Stomach (tissue), 9 donors: ENCODE results near the gene SPINDOC. TPM values are rescaled to one million over a fixed set of nuclear protein-coding genes. Genes with fewer than 3 reads are reported as not detected.

ENCODE experiments used
- DNase-seq, 2 donors: peaks; one replicate each; pipeline versions ENCODE4 v3.0.0 to v3.0.0-alpha.2; 2013 to 2019
- H3K27ac ChIP-seq, 5 donors: fragments of 200-600 bp in 4 of 5; sonication (generic) in 4 of 5; one replicate each; pipeline ENCODE4 v1.5.1; 2013 to 2019; ENCODE audit warnings: mild to moderate bottlenecking in 1 of 5, moderate library complexity in 1 of 5
- H3K27me3 ChIP-seq, 3 donors: fragments of 200-600 bp; sonication (generic); one replicate each; pipeline ENCODE4 v1.5.1; 2017 to 2019; ENCODE audit warnings: mixed run types in 1 of 3
- H3K36me3 ChIP-seq, 4 donors: fragments of 200-600 bp; sonication (generic); 1 replicate in 3 of 4; 2 replicates in 1 of 4; pipeline ENCODE4 v1.5.1; 2016 to 2019
- H3K4me1 ChIP-seq, 4 donors: fragments of 200-600 bp; sonication (generic); one replicate each; pipeline ENCODE4 v1.5.1; 2016 to 2019
- H3K4me3 ChIP-seq, 4 donors: fragments of 200-600 bp; sonication (generic) in 3 of 4; one replicate each; pipeline ENCODE4 v1.5.1; 2016 to 2019; ENCODE audit warnings: mild to moderate bottlenecking in 1 of 4
- H3K9me3 ChIP-seq, 4 donors: fragments of 200-600 bp; sonication (generic); one replicate each; pipeline ENCODE4 v1.5.1; 2016 to 2019
- EP300 ChIP-seq: sonication (generic); formaldehyde crosslinking; IDR thresholded peaks from one replicate; pipeline ENCODE4 v1.6.1; 2017; ENCODE audit warnings: antibody characterized with exemption
- POLR2A ChIP-seq, 4 donors: fragments of 450-650 bp; IDR thresholded peaks; one replicate each; pipeline ENCODE4 v1.6.1; 2016; ENCODE audit warnings: antibody characterized with exemption in 4 of 4, control low read depth in 2 of 4, mild to moderate bottlenecking in 1 of 4, moderate library complexity in 1 of 4
- POLR2AphosphoS5 ChIP-seq, 3 donors: sonication (generic); formaldehyde crosslinking; IDR thresholded peaks; one replicate each; pipeline ENCODE4 v1.6.1; 2016; ENCODE audit warnings: antibody characterized with exemption in 3 of 3
- WGBS, 5 donors: extraction: QIAGEN DNeasy Blood & Tissue Kit in 3 of 5; methylation state at CpG; one replicate each; pipeline versions ENCODE4 v1.1.5 to v1.1.7; 2013 to 2018; 5-methylcytosine and 5-hydroxymethylcytosine counted together
- intact Hi-C: fragments of 100-400 bp; cut with DNase I; formaldehyde crosslinking; loops from one replicate; pipeline ENCODE4 v1.15.1; 2023; ENCODE audit warnings: low total_unique reads
- polyA plus RNA-seq, 3 donors: library from polyadenylated mRNA; stranded (reverse); fragments of 200-250 nt; gene quantifications; one replicate each; pipeline ENCODE4 v1.2.3, GENCODE V29; 2013
- total RNA-seq, 5 donors: library from RNA; depleted of rRNA; stranded (reverse); fragments of >200 nt; gene quantifications; one replicate each; pipeline versions ENCODE4 v1.1.0 to v1.2.3, GENCODE V29; 2014 to 2016
- TF ChIP-seq, protein P1 (sequence below), 7 experiments: fragments of 450-650 bp in 4 of 7; fragments of 200-600 bp in 3 of 7; sonication (generic) in 3 of 7; IDR thresholded peaks; one replicate each; pipeline ENCODE4 v1.5.1; 2016 to 2019; ENCODE audit warnings: antibody characterized with exemption in 7 of 7, control low read depth in 2 of 7, mild to moderate bottlenecking in 1 of 7
- donor health status: healthy with polysubstance abuse.
- donor health status: Bipolar disorder and iron deficiency.
- donor health status: healthy.

The SPINDOC gene
- total and polyA plus RNA-seq, 8 donors, result 0.45 to 13.6 (median 5.7) TPM

DNA sequence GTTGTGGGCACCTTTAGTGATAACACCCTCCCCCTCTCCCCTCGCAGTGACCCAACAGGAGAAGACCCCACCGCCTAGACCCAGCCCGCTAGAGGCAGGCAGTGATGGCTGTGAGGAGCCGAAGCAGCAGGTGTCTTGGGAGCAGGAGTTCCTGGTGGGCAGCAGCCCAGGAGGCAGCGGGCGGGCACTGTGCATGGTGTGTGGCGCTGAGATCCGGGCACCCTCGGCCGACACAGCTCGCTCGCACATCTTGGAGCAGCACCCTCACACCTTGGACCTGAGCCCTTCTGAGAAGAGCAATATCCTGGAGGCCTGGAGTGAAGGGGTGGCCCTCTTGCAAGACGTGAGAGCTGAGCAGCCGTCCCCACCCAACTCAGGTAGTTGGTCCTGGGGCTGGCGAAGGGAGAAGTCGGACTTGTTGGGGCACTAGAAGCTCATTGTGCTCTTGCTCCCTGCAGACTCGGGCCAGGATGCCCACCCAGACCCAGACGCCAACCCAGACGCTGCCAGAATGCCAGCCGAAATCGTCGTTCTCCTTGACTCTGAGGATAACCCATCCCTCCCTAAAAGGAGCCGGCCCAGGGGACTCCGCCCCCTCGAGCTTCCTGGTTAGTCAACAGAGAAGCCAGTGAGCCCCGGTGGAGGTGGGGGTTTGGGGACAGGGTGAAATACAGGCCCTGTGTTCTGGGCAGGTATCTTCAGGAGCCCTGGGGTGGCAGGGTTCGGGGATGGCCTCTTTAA lies 4.7 kb downstream of the SPINDOC start:
- 86 to 90% (median 87%) methylated on average over 24 to 27 of the region's 27 CpGs for WGBS, 5 donors
- intact Hi-C loops, result no loop called here
- H3K36me3 ChIP-seq, result peaks cover 51 to 66% (median 63%) of the 10 kb centered on the region in 4 donors
- H3K9me3 ChIP-seq, result no peaks in the 10 kb centered on the region
- no peaks in the 10 kb centered on the region for H3K27me3 ChIP-seq
- H3K27ac ChIP-seq, result no peak overlapping the region
- DNase-seq, result no peak
- H3K4me1 ChIP-seq, result peaks cover 8 to 31% (median 22%) of the 10 kb centered on the region in 4 donors
- no peak for TF ChIP-seq POLR2A (IDR thresholded peaks at IDR 0.05)
- no peak for TF ChIP-seq POLR2AphosphoS5 (IDR thresholded peaks at IDR 0.05)
- TF ChIP-seq, protein P1, sequence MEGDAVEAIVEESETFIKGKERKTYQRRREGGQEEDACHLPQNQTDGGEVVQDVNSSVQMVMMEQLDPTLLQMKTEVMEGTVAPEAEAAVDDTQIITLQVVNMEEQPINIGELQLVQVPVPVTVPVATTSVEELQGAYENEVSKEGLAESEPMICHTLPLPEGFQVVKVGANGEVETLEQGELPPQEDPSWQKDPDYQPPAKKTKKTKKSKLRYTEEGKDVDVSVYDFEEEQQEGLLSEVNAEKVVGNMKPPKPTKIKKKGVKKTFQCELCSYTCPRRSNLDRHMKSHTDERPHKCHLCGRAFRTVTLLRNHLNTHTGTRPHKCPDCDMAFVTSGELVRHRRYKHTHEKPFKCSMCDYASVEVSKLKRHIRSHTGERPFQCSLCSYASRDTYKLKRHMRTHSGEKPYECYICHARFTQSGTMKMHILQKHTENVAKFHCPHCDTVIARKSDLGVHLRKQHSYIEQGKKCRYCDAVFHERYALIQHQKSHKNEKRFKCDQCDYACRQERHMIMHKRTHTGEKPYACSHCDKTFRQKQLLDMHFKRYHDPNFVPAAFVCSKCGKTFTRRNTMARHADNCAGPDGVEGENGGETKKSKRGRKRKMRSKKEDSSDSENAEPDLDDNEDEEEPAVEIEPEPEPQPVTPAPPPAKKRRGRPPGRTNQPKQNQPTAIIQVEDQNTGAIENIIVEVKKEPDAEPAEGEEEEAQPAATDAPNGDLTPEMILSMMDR (IDR thresholded peaks at IDR 0.05), result no peak
- no peak for TF ChIP-seq EP300
- no peak overlapping the region for H3K4me3 ChIP-seq

DNA sequence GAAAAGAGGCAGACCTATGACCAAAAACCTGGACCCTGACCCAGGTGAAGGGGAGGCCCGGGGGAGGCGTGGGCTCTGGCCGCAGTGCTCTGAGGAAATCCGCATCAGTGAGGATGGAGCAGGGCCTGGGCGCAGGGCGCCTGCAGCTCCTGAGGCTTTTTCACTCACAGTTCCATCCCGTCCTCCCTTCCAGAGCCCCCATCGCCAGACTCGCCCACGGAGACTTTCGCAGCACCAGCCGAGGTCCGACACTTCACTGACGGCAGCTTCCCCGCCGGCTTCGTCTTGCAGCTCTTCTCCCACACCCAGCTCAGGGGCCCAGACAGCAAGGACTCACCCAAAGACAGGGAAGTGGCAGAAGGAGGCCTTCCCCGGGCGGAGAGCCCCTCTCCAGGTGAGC lies 5.4 kb downstream of the SPINDOC start:
- peaks cover 8 to 31% (median 20%) of the 10 kb centered on the region in 4 donors for H3K4me1 ChIP-seq
- H3K4me3 ChIP-seq, result no peak overlapping the region
- H3K27ac ChIP-seq, result no peak overlapping the region
- TF ChIP-seq POLR2AphosphoS5 (IDR thresholded peaks at IDR 0.05) (no peak), EP300 (no peak), POLR2A (IDR thresholded peaks at IDR 0.05) (no peak)
- TF ChIP-seq, protein P1 (IDR thresholded peaks at IDR 0.05), result no peak
- 94 to 100% (median 98%) methylated on average over 17 to 19 of the region's 19 CpGs for WGBS, 5 donors
- peaks cover 54 to 73% (median 70%) of the 10 kb centered on the region in 4 donors for H3K36me3 ChIP-seq
- H3K27me3 ChIP-seq, result no peaks in the 10 kb centered on the region
- H3K9me3 ChIP-seq, result no peaks in the 10 kb centered on the region
- intact Hi-C loops, result no loop called here
- DNase-seq, result no peak

DNA sequence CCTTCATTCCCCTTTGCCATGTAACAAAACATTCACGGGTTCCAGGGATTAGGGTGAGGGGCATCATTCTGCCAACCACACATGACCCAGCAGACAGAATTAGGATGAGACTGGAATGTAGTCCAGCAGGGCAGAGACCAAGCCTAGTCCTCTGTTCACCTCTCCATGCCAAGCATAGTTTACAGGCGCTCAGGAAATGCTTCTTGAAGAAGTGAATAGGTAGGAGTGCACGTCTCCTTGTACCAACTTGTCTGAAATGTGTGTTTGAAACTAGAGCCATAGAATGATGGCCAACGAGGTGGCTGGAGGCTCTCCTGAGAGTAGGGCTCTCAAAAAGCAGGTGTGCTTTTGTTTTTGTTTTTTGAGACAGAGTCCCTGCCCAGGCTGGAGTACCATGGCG lies 8.2 kb downstream of the SPINDOC start:
- TF ChIP-seq POLR2A (IDR thresholded peaks at IDR 0.05), result no peak
- TF ChIP-seq, protein P1 (IDR thresholded peaks at IDR 0.05), result no peak
- no peak for TF ChIP-seq EP300
- TF ChIP-seq POLR2AphosphoS5 (IDR thresholded peaks at IDR 0.05), result no peak
- 87 to 93% (median 88%) methylated on average over 5 of the region's 5 CpGs for whole genome bisulfite sequencing, 5 donors
- H3K9me3 ChIP-seq, result no peaks in the 10 kb centered on the region
- intact Hi-C loops, result no loop called here
- H3K4me3 ChIP-seq, result no peak overlapping the region
- peaks cover 68 to 97% (median 94%) of the 10 kb centered on the region in 4 donors for H3K36me3 ChIP-seq
- no peak for DNase-seq
- H3K27ac ChIP-seq, result no peak overlapping the region
- peaks cover 0 to 10% (median 2%) of the 10 kb centered on the region in 4 donors for H3K4me1 ChIP-seq
- no peaks in the 10 kb centered on the region for H3K27me3 ChIP-seq

DNA sequence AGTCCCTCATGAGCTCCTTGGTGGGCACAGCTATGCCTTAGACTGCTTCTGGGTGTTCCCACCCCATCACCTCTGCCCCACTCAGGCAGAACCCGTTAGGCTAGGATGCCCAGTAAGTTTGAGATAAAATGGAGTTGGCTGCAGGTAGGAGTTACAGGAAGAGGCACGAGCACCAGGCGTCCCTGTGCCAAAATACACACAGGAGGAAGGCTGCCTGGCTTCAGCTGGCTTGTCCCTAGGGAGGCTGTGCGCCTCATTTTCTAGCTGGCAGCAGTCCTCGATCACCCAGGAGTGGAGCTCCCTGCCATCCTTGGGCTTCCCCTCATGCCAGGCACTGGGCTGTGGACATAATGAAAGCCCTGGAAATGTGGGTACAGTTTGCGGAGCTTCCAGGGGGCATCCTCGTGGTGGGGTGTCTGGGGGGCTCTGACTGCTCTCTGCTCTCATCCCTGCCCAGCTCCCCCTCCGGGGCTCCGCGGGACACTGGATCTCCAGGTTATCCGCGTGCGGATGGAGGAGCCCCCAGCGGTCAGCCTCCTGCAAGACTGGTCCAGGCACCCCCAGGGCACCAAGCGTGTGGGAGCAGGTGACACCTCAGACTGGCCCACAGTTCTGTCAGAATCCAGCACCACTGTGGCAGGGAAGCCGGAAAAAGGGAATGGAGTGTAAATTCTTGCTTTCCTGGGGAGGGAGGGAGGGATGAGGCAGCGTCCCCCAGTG lies 13.4 kb downstream of the SPINDOC start:
- DNase-seq, result peak in 1 of 2 donors; percentile 69
- intact Hi-C loops, result no loop called here
- H3K27me3 ChIP-seq, result no peaks in the 10 kb centered on the region
- H3K36me3 ChIP-seq, result peaks cover 32 to 68% (median 61%) of the 10 kb centered on the region in 4 donors
- TF ChIP-seq, protein P1 (IDR thresholded peaks at IDR 0.05), result no peak
- TF ChIP-seq POLR2A (IDR thresholded peaks at IDR 0.05) (no peak), POLR2AphosphoS5 (IDR thresholded peaks at IDR 0.05) (no peak), EP300 (no peak)
- H3K9me3 ChIP-seq, result no peaks in the 10 kb centered on the region
- H3K27ac ChIP-seq, result no peak overlapping the region
- WGBS, 5 donors, result 67 to 78% (median 74%) methylated on average over 11 to 17 of the region's 17 CpGs
- H3K4me3 ChIP-seq, result no peak overlapping the region
- peaks cover 0 to 9% (median 4%) of the 10 kb centered on the region in 4 donors for H3K4me1 ChIP-seq
